ENCODE results near the gene EXOSC1.

The EXOSC1 gene

GRCh38 chr10:97401455-97401919 is 44.3 kb downstream of the EXOSC1 start:
- no peak for TF ChIP-seq CTCF (IDR thresholded peaks at IDR 0.05)

- TF ChIP-seq CTCF (IDR thresholded peaks at IDR 0.05), result no peak
Measured at GRCh38 chr10:97400665-97401454, 44.9 kb downstream of the EXOSC1 start, which contains the start of gene RRP12. TSS of gene RRP12 (minus strand) at chr10:97401340. CDS start at chr10:97401231, 109 bp downstream.

- TF ChIP-seq CTCF (IDR thresholded peaks at IDR 0.05), result no peak
Measured at GRCh38 chr10:97399843-97400545, 45.8 kb downstream of the EXOSC1 start.

GRCh38 chr10:97396056-97396455 is 49.8 kb downstream of the EXOSC1 start:
- no peak for TF ChIP-seq CTCF (IDR thresholded peaks at IDR 0.05)

DNA sequence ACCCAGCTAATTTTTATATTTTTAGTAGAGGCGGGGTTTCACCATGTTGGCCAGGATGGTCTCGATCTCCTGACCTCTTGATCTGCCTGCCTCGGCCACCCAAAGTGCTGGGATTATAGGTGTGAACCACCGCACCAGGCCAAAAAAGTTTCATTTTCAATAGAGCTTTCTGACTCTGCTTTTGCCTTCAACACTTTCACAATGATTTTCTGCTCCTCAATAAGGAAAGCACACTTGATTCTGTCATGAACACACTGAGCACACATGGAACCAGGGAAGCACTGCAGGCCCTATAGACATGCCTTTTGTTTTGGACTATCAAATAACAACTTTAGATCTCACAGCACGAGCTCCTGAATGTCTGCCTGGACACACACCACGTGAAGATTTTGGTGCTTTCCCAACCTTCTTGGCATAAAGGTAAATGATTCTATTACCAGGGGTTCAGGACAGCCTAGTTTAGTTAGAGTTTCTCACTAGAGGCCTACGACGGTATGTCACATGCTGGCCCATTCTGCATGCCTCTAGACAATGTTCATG is 52.7 kb downstream of the EXOSC1 start:
- TF ChIP-seq CTCF (IDR thresholded peaks at IDR 0.05), result no peak

DNA sequence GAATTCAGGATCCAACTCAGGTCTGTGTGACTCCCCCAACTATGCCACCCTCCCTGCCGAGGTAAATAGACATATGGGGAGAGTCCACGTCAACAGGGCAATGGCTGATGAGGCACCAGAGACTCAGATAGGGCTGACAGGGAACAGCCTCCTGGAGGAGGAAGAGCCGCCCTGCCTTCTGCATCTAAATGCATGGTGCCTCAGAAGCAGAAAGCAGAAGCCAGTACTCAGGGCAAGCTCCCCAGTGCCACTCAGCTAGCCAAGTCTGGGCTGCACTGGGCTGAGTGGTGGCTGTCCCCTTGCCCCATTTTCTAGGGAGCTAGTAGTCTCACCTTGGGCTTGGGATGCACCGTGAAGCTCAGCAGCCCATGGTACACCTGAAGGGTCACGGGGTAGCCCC is 55.7 kb downstream of the EXOSC1 start:
- TF ChIP-seq CTCF (IDR thresholded peaks at IDR 0.05), result no peak

DNA sequence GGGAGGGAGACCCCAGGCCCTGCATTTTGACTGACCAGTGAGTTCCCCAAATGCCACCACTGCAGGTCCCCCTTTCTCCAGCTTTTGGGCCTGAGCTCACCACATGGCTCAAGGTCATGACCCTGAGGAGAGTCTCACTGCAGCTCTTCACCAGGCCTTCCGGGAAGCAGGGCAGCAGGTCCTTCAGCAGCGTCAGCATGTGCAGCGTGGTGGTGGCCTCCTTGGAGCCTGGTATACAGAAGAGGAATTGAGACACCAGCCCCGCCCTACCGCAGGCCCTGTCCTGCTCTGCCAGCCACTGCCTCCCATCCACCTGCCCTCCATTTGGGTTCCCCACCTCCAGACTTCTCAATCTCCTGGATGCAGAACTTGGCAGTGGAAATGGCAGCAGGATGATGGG is 57.7 kb downstream of the EXOSC1 start:
- TF ChIP-seq CTCF (IDR thresholded peaks at IDR 0.05), result no peak
